GM12878 (cell line): ENCODE measurements around the gene THAP4. TPM values are rescaled to one million over a fixed set of nuclear protein-coding genes. Genes with fewer than 3 reads are reported as not detected.

Experiments used
- ATAC-seq: fragments of 200-7000 bp; cut with Tn5 transposase; 3 replicates; pipeline ENCODE4 v1.9.1; 2020; ENCODE audit warnings: mild to moderate bottlenecking, moderate library complexity
- BruUV-seq: library from RNA; stranded (reverse); fragments of 400-500 nt; replicated peaks from 2 replicates; lab custom pipeline; 2021; lab: Mats Ljungman, UMichigan
- CTCF ChIA-PET: fragments of 300-600 bp; sonication (Branson Sonifier 250); formaldehyde crosslinking; extraction: SDS; loops from one replicate; lab custom pipeline; 2021; ENCODE audit warnings: inconsistent platforms; lab: Yijun Ruan, JAX
- POLR2A ChIA-PET: fragments of 350-600 bp; formaldehyde crosslinking; extraction: SDS; loops from one replicate; lab custom pipeline; 2021; ENCODE audit warnings: inconsistent platforms; lab: Charles Lee
- RAD21 ChIA-PET: fragments of 300-600 bp; sonication (Branson Sonifier 250); formaldehyde crosslinking; loops from one replicate; lab custom pipeline; 2023; ENCODE audit warnings: antibody characterized with exemption; ENCODE audit not compliant: unreplicated experiment; lab: Charles Lee
- SMC1A ChIA-PET: fragments of 300-600 bp; sonication (Branson Sonifier 250); formaldehyde crosslinking; loops from one replicate; lab custom pipeline; 2023; ENCODE audit not compliant: unreplicated experiment, uncharacterized antibody; lab: Charles Lee
- DNase-seq: peaks from one replicate; pipeline ENCODE4 v3.0.0-alpha.2; 2011; ENCODE audit warnings: low read depth, low spot score
- FAIRE-seq: peaks from 3 replicates; lab custom pipeline; 2011; peaks lifted over from hg19 to GRCh38; lab: Jason Lieb, UNC
- H2AFZ ChIP-seq: 2 replicates; pipeline ENCODE4 v1.6.0; 2011; ENCODE audit warnings: low read depth, low read length, control low read depth; ENCODE audit not compliant: control insufficient read depth
- H3K27ac ChIP-seq: 2 replicates; pipeline ENCODE4 v1.5.1; 2011; ENCODE audit warnings: control low read depth; ENCODE audit not compliant: control insufficient read depth, insufficient read depth
- H3K27me3 ChIP-seq, 2 experiments: replicated peaks in 1 of 2; 2 replicates each; pipeline versions ENCODE4 v1.6.0 to v1.6.1; 2011; ENCODE audit warnings: low read length in 1 of 2; ENCODE audit not compliant: control insufficient read depth in 2 of 2, insufficient read depth in 2 of 2
- H3K36me3 ChIP-seq, 2 experiments: 2 replicates each; pipeline ENCODE4 v1.5.1; 2011; ENCODE audit warnings: low read length in 1 of 2; ENCODE audit not compliant: control insufficient read depth in 2 of 2, insufficient read depth in 2 of 2
- H3K4me1 ChIP-seq: 2 replicates; pipeline ENCODE4 v1.6.1; 2011; ENCODE audit warnings: mild to moderate bottlenecking, low read length, moderate library complexity, mixed read lengths; ENCODE audit not compliant: control insufficient read depth, insufficient read depth
- H3K4me2 ChIP-seq: 2 replicates; pipeline ENCODE4 v1.6.0; 2011; ENCODE audit warnings: control low read depth; ENCODE audit not compliant: control insufficient read depth, insufficient read depth
- H3K4me3 ChIP-seq: fragments of 200-600 bp; sonication (generic); 2 replicates; pipeline ENCODE4 v1.5.1; 2016
- H3K79me2 ChIP-seq: 2 replicates; pipeline ENCODE4 v1.6.0; 2011; ENCODE audit warnings: low read length; ENCODE audit not compliant: control insufficient read depth, insufficient read depth
- H3K9ac ChIP-seq: 2 replicates; pipeline ENCODE4 v1.8.0; 2011; ENCODE audit warnings: low read length, control low read depth, mixed read lengths; ENCODE audit not compliant: control insufficient read depth, insufficient read depth
- H3K9me3 ChIP-seq: replicated peaks from 3 replicates; pipeline ENCODE4 v1.5.1; 2011; ENCODE audit warnings: mild to moderate bottlenecking, low read length; ENCODE audit not compliant: control insufficient read depth, insufficient read depth
- H4K20me1 ChIP-seq: 2 replicates; pipeline ENCODE4 v1.6.0; 2011; ENCODE audit not compliant: control insufficient read depth, insufficient read depth
- KAT2A ChIP-seq: conservative IDR thresholded peaks from 2 replicates; pipeline ENCODE4 v1.6.1; 2011; ENCODE audit warnings: low read depth, low read length; ENCODE audit not compliant: control insufficient read depth
- SMAD1 ChIP-seq: fragments of 450-650 bp; IDR thresholded peaks from 2 replicates; pipeline ENCODE4 v1.6.1; 2018; ENCODE audit warnings: mild to moderate bottlenecking, low read depth; ENCODE audit not compliant: partially characterized antibody
- TAF1 ChIP-seq: IDR thresholded peaks from 2 replicates; pipeline ENCODE4 v1.6.1; 2011; ENCODE audit warnings: mild to moderate bottlenecking, low read depth, low read length, borderline replicate concordance
- ZNF592 ChIP-seq: fragments of 450-650 bp; IDR thresholded peaks from 2 replicates; pipeline ENCODE4 v1.6.1; 2017; ENCODE audit warnings: mild to moderate bottlenecking, moderate library complexity
- WGBS: methylation state at CpG from one replicate; pipeline ENCODE4 v1.1.6; 2016; ENCODE audit warnings: low lambda C conversion rate; ENCODE audit not compliant: insufficient replicate concordance, insufficient coverage; ENCODE audit errors: missing lambda C conversion rate; 5-methylcytosine and 5-hydroxymethylcytosine counted together
- in situ Hi-C: fragments of 300-500 bp; cut with MboI; formaldehyde crosslinking; loops from 9 replicates; pipeline ENCODE4 v1.14.3; 2018; ENCODE audit warnings: mixed read lengths
- intact Hi-C: fragments of 100-400 bp; cut with micrococcal nuclease; formaldehyde crosslinking; loops from one replicate; pipeline ENCODE4 v1.14.2; 2022; ENCODE audit not compliant: unreplicated experiment
- polyA plus RNA-seq, 11 experiments: library from polyadenylated mRNA; depleted of rRNA in 4 of 11; unstranded in 6 of 11; stranded (reverse) in 5 of 11; fragments of >200 nt; fragmentation: Nextera tagmentation in 4 of 11; fragmentation: Illumina TruSeq in 1 of 11; extraction: Ambion mirVana in 4 of 11; extraction: Trizol in 1 of 11; gene quantifications; 1 replicate in 1 of 11; 2 replicates in 10 of 11; pipeline versions ENCODE4 v1.2.1 to v1.2.3, GENCODE V29; 2011 to 2016; ENCODE audit warnings: inconsistent platforms in 2 of 11, missing spikeins in 2 of 11, low read depth in 1 of 11
- total RNA-seq, 4 experiments: library from RNA; depleted of rRNA in 3 of 4; stranded (reverse); fragments of >200 nt in 3 of 4; fragmentation: Illumina TruSeq in 1 of 4; extraction: Trizol in 1 of 4; gene quantifications; 2 replicates each; pipeline versions ENCODE4 v1.2.1 to v1.2.3, GENCODE V29; 2013 to 2021
- TF ChIP-seq, protein P1 (sequence below): fragments of 450-650 bp; IDR thresholded peaks from 2 replicates; pipeline ENCODE4 v1.6.1; 2016; ENCODE audit warnings: mild to moderate bottlenecking

THAP4 gene
- total and polyA plus RNA-seq, 10 of the 15 experiments (the other 5 are each of a cell fraction or from before 2014, with no cell fraction given): 12.9 to 67.7 (median 44.5) TPM

- RAD21 ChIA-PET: no interaction called here
- no TSS peak for BruUV-seq
- POLR2A ChIA-PET: no interaction called here
- DNase-seq: no peak
- intact Hi-C loops: no loop called here
- 93% methylated on average over 16 of the region's 17 CpGs for WGBS
- no peak for ATAC-seq
- Histone ChIP-seq H3K4me1 (no peaks in the 10 kb centered on the region), H3K9me3 (no peaks in the 10 kb centered on the region), H3K4me3 (no peak overlapping the region), H3K4me2 (no peak overlapping the region), H3K27me3 (no peaks in the 10 kb centered on the region), H3K27ac (no peak overlapping the region), H3K9ac (no peak overlapping the region), H3K79me2 (no peaks in the 10 kb centered on the region), H2AFZ (no peak overlapping the region), H3K36me3 (peaks cover 14 to 42% of the 10 kb centered on the region in 2 experiments), H4K20me1 (no peaks in the 10 kb centered on the region)
- CTCF ChIA-PET: no interaction called here
- SMC1A ChIA-PET: no interaction called here
- in situ Hi-C loops: loop anchor here (10.0 kb wide), 1 partner anchor 801 kb away; no protein-coding TSS in a partner anchor
- no peak for FAIRE-seq
- TF ChIP-seq SMAD1: no peak
- TF ChIP-seq KAT2A: no peak
- TF ChIP-seq, protein P1, sequence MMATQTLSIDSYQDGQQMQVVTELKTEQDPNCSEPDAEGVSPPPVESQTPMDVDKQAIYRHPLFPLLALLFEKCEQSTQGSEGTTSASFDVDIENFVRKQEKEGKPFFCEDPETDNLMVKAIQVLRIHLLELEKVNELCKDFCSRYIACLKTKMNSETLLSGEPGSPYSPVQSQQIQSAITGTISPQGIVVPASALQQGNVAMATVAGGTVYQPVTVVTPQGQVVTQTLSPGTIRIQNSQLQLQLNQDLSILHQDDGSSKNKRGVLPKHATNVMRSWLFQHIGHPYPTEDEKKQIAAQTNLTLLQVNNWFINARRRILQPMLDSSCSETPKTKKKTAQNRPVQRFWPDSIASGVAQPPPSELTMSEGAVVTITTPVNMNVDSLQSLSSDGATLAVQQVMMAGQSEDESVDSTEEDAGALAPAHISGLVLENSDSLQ: no peak
- no peak for TF ChIP-seq ZNF592
- TF ChIP-seq TAF1: no peak
These were observed 18.7 kb upstream of the THAP4 start for GRCh38 chr2:241655516-241656189.
